ENCODE data around the gene CAMP.

Gene CAMP

GRCh38 chr3:48274452-48274851, 51.2 kb downstream of the CAMP start:
- 0 out of 2 replicates have a peak, but pooled peaks cover 4% of the 10 kb centered on the region for H4K20me1 ChIP-seq (ENCODE audit: insufficient read depth, low read length)
- no peak for TF ChIP-seq EZH2phosphoT487 (IDR thresholded peaks at IDR 0.05; ENCODE audit: low read depth)
- TF ChIP-seq CTCF (IDR thresholded peaks at IDR 0.05; ENCODE audit: low read depth, low read length), result no peak

More at GRCh38 chr3:48274452-48274851, 51.2 kb downstream of the CAMP start:
- Histone ChIP-seq H3K27me3 (ENCODE audit: low read depth, low read length) (no peaks in the 10 kb centered on the region), H3K9me3 (ENCODE audit: insufficient read depth, low read length) (no peaks in the 10 kb centered on the region), H3K4me3 (ENCODE audit: low read length) (no peak overlapping the region), H3K36me3 (replicated peaks; ENCODE audit: low read depth, low read length) (peaks cover 19% of the 10 kb centered on the region), H2AFZ (ENCODE audit: low read depth, low read length) (no peak overlapping the region), H3K9ac (ENCODE audit: low read length) (no peak overlapping the region), H3K4me1 (ENCODE audit: low read length) (peaks cover 6% of the 10 kb centered on the region), H3K27ac (ENCODE audit: low read length) (no peak overlapping the region), H3K4me2 (ENCODE audit: low read length) (no peak overlapping the region), H3K79me2 (ENCODE audit: low read length) (no peaks in the 10 kb centered on the region)
